GM12874 (cell line): Measurements from ENCODE around the gene DNAH14.

Experiments used
- TF ChIP-seq, protein P1 (sequence below): IDR thresholded peaks from 2 replicates; pipeline ENCODE4 v1.5.1; 2011; ENCODE audit warnings: low read depth, mild to moderate bottlenecking, control low read depth, low read length, moderate library complexity; ENCODE audit not compliant: insufficient read depth

Gene DNAH14

DNA sequence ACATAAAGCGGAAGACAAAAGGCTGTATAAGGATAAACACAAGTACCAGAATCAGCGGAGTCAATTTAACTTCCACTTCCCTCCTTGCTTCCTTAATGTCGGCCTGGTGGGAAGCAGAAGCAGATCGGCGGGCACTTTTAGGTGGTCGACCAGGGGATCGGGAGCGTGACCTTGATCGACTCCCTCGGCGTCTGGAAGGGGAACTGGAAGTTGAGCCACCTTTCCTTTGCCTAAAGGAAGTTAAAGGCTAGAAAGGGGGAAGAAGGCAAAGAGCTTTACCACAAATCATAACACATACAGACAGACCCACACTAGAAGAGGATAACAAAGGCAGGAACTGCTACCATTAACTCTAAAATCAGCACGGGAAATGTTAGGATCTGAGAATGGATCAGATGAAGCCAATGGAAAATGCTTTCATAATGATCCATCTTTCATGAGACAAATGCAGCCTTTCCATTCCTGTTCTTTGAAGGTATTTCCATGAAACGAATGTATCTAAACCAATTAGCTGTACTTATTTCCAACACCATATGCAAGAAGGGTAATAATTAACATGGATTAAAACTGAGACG lies 492.6 kb downstream of the DNAH14 start:
- TF ChIP-seq, protein P1, sequence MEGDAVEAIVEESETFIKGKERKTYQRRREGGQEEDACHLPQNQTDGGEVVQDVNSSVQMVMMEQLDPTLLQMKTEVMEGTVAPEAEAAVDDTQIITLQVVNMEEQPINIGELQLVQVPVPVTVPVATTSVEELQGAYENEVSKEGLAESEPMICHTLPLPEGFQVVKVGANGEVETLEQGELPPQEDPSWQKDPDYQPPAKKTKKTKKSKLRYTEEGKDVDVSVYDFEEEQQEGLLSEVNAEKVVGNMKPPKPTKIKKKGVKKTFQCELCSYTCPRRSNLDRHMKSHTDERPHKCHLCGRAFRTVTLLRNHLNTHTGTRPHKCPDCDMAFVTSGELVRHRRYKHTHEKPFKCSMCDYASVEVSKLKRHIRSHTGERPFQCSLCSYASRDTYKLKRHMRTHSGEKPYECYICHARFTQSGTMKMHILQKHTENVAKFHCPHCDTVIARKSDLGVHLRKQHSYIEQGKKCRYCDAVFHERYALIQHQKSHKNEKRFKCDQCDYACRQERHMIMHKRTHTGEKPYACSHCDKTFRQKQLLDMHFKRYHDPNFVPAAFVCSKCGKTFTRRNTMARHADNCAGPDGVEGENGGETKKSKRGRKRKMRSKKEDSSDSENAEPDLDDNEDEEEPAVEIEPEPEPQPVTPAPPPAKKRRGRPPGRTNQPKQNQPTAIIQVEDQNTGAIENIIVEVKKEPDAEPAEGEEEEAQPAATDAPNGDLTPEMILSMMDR = no peak

DNA sequence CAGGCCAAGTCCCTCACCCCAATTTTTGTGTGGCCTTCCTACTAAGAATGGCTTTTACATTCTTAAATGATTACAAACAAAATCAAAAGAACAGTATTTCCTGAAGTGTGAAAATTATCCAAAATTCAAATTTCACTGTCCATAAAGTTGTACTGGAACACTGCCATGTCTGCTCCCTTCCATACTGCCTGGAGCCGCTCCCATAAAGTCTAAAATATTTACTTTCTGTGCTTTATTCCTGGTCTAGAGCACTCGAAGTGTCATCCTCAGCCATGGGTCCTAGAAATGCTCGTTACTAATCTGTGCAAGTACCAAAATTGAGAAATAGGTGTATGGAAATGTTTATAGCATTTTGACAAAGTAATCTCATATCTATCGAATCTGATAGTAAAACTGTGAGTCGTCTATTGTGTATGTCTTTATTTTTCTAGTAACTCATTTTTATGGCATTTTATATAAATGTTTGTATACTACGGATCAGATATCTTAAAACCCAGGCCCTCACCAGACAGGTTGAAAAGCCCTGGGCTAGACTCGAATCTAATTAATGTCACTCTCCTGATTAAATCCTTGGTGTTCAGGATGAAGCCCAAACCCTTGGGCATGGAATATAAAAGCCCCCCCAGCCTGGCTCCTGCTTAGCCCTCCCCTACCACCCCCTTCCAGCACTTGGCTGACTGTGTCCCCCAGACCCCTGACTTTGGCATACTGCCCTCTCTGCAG lies 493.5 kb downstream of the DNAH14 start:
- TF ChIP-seq, protein P1 = no peak

DNA sequence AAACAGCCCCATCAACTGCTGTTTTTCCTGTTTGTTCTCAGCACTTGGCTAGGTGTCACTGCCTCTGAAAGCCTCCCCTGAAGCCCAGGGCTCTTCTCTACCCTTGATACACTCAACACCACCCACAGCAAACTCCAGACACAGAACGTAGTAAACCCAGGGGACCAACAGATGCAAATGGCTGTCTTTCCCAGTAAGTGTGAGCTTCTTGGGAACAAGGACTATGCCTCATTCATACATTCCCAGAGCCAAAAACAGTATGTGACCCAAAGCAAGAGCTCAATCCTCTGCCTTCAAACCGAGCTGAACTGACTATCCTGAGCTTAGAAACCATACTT lies 494.0 kb downstream of the DNAH14 start:
- TF ChIP-seq, protein P1 = no peak

DNA sequence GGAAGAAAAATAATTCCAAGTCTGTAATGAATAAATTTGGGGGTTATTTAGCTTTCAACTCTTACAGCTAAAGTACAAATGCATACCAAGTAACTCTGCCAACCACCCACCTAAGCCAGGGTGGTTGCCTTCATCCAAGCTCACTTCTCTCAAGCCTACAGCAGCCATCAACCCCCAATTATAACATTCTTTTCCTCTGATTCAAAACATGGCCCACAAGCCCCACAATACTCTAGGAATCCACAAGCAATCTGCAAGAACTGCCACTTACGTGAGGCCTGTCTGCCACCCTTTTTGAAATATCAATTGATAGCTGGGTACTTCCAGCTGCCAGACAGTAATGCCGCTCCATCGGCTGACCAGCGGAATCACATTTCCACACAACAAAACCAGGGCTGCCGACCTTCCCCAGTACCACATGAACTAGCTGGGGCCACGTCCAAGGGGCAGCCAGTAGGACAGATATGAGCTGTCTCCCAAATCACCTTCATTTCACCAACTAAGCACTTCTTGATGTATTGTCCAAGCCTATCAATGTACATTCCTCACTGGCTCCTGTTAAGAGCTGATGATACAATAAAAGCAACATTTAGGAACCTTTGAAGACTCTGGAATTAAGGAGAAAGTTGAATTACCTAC lies 495.2 kb downstream of the DNAH14 start:
- TF ChIP-seq, protein P1 = no peak

DNA sequence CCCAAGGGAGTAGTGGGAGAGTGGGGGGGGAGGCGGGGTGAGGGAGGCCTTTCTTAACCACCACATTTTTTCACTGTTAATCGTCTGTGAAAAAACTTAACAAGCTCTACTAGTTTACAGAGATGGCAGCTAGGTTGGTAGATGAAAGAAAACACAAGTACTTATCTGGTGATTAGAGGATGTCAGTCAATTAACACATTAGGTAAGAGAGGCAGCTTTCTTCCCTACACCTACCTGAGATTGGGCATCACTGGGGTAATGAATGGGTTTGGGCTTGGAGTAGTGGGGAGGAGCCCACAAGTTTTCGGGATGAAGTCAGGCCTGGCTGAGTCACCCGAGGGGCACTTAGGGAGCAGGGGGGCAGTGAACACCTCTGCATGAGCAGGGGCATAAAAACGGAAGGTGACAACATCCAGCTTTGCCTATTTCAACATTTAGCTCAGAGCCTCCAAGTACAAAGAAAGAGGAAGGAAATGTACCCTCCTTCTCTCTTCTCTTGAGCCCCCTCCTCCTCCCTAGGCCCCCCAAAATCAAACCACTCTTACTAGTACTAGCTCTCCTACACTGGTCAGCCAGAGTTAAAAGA lies 495.8 kb downstream of the DNAH14 start:
- TF ChIP-seq, protein P1 = no peak

DNA sequence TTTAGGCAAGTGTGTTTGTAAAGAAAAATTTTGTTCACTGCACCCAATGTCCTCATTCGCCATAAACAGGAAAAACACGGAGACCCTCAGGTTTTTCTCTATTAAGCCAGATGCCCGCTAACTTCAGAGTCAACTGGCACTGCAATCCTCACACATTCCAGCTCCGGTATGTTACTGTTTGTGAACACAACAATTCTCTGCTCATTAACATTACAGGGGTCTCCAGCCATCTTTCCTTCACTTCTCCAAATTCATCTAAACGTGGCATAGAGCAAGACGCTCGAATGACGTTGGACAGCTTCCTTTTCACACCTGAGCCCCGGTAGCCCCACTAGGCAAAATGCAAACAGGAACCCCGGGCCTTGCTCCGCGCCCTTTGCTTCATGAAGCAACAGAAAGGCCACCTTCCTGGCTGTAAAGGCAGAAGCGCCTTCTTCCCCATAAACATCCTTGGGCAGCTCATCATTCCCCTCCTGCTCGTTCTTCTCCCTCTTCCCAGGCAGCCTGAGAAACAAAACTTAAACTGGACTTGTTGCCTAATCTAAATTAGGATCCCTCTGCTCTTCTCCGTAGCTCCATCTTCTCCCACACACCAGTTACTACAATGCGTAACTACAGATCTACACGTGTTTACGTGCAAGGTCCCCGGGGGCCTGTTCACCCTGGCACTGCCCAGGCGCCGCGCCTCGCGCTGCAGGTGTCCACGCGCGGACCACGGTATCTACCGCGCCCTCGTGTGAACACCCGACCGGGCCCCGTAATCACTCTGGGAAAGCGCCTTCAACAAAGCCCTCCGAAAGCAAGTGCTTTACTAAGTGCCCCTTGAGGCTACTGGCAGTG lies 497.1 kb downstream of the DNAH14 start:
- TF ChIP-seq, protein P1 = no peak
